Kidney epithelial cell (primary cell): Measurements from ENCODE around the gene USP47. TPM values are rescaled to one million over a fixed set of nuclear protein-coding genes. Genes with fewer than 3 reads are reported as not detected.

Experiments used
- DNase-seq: peaks from one replicate; pipeline ENCODE4 v3.0.0-alpha.2; 2010; ENCODE audit warnings: low read depth
- H3K27me3 ChIP-seq: 2 replicates; pipeline ENCODE4 v1.6.0; 2011; ENCODE audit warnings: low read length; ENCODE audit not compliant: control insufficient read depth, insufficient read depth
- H3K36me3 ChIP-seq: 2 replicates; pipeline ENCODE4 v1.5.1; 2011; ENCODE audit warnings: low read length; ENCODE audit not compliant: control insufficient read depth, insufficient read depth
- H3K4me3 ChIP-seq: 2 replicates; pipeline ENCODE4 v1.5.1; 2011; ENCODE audit warnings: low read depth, mild to moderate bottlenecking, control low read depth, low read length
- total RNA-seq: library from RNA; depleted of rRNA; stranded (reverse); fragments of >200 nt; gene quantifications from 2 replicates; pipeline ENCODE4 v1.2.3, GENCODE V29; 2015
- TF ChIP-seq, protein P1 (sequence below): IDR thresholded peaks from 2 replicates; pipeline ENCODE4 v1.5.1; 2011; ENCODE audit warnings: mild to moderate bottlenecking, moderate library complexity, low read length, control low read depth, inconsistent platforms; ENCODE audit not compliant: insufficient read depth, poor library complexity, severe bottlenecking

Gene USP47
- total RNA-seq, 1 donor from 2014 or later, result 46.3 TPM

DNA sequence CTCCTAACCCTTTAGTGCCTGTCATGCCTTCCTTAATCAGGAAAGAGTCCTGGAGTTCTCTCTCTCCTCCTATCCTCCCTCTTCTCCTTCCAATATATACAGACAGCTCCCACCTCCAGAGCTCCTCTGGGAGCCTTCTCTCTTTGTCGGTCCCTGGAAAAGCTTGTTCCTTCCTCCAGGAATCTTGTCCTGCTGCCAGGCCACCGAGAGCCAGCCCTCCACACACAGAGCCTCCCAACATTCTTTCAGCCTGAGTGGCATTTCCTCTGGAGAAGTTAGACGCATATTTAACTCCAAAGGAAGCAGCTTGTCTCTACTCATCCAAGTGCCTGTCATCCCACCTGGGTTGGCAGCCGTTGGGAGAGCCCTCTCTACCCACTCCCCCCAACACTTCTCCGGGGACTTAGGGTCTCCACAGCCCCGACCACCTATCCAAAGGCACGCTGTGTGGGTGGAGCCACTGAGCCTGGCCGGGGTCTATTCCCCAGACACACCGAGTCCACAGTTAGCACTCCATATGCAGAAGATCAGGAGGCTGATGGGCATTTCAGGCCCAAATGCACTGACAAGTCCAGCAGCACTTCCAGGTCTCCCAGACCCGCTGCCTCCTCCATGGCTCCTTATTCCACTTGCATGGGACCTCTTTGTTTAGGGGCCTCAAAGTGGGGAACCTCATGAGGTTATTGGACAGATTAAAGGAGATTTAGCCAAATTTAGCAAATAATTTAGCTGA is 135.6 kb downstream of the USP47 start:
- DNase-seq, result peak; percentile 70
- Histone ChIP-seq H3K4me3 (no peak overlapping the region), H3K36me3 (no peaks in the 10 kb centered on the region), H3K27me3 (no peaks in the 10 kb centered on the region)
- TF ChIP-seq, protein P1, sequence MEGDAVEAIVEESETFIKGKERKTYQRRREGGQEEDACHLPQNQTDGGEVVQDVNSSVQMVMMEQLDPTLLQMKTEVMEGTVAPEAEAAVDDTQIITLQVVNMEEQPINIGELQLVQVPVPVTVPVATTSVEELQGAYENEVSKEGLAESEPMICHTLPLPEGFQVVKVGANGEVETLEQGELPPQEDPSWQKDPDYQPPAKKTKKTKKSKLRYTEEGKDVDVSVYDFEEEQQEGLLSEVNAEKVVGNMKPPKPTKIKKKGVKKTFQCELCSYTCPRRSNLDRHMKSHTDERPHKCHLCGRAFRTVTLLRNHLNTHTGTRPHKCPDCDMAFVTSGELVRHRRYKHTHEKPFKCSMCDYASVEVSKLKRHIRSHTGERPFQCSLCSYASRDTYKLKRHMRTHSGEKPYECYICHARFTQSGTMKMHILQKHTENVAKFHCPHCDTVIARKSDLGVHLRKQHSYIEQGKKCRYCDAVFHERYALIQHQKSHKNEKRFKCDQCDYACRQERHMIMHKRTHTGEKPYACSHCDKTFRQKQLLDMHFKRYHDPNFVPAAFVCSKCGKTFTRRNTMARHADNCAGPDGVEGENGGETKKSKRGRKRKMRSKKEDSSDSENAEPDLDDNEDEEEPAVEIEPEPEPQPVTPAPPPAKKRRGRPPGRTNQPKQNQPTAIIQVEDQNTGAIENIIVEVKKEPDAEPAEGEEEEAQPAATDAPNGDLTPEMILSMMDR, result no peak

DNA sequence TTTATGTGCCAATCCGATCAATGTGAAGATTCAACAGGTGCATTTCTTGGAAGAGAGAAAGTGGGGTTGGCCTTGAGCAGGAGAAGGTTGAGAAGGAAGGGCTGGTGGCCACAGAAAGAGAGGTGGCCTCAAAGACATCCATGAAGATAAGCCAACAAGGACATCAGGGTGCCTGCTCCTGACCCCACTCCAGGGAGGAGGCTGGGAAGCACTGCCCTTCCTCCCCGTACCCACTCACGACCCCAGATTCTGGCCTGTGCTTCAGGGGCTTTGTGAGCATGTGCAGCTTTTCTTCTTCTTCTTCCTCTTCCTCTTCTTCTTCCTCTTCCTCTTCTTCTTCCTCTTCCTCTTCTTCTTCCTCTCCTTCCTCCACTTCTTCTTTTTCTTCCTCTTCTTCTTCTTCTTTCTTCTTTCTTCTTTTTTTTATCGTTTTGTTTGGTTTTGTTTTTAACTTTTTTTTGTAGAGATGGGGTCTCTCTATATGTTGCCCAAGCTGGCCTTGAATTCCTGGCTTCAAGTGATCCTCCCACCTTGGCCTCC is 136.4 kb downstream of the USP47 start:
- no peak for DNase-seq
- no peaks in the 10 kb centered on the region for H3K27me3 ChIP-seq
- TF ChIP-seq, protein P1, result no peak
- no peaks in the 10 kb centered on the region for H3K36me3 ChIP-seq
- H3K4me3 ChIP-seq, result no peak overlapping the region

DNA sequence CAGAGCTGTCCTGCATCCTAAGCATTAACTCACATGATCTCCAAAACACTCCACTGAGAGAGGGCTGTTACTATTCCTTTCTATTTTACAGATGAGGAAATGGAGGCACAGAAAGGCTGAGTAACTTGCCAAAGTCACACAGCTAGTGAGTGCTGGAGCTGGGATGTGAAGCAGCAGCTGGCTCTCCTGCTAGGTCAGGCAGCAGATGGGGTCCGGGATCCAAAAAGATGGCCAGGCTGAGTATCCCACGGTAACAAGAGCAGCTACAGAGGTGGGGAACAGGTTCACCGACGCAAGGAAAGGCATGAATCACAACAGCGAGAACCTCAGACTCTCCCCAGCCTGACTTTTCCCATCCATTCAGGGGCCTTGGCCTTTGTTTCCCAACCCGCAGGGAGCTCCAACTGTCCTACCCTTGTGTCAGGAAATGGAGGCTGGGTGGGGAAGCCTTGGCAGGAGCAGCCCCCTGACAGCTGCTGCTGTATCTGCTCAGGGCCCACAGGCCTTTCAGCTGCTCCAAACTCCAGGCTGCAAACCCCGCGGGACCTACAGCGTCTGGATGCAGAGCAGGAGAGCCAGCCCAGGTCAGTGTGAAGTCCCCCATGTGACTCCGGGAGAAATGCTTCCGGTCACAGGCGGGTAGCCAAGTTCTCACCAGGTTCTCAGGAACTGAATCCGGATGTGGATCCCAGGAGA is 137.2 kb downstream of the USP47 start:
- TF ChIP-seq, protein P1, result no peak
- no peaks in the 10 kb centered on the region for H3K36me3 ChIP-seq
- no peak for DNase-seq
- no peaks in the 10 kb centered on the region for H3K27me3 ChIP-seq
- H3K4me3 ChIP-seq, result no peak overlapping the region

DNA sequence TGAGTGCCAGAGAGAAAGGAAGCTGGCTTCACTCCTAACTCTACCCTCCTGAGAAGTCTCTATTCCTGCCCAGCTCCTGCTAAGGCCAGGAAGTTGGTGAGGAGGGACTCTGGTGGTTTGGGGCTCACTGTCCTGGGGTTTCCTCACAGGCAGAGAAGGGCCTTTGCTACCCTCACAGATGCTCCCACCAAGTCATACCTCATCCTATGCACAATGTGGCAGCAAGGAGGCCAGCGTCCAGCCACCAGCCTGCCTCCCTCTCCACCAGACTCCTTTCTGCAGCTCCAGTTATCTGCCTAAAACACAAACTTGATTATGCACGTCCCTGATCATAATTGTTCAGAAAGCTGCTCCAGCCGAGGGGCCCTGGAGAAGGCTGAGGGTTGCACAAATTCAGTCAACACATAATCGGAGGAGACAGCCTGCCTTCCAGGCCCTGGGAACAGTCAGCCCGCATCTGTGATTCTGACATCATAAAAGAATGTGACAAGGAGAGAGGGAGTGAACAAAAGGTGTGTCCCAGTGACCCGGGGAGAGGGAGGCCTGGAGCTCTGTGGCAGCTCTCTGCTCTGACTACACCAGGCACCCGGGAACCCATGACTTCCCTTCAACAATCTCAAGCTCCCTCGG is 137.8 kb downstream of the USP47 start:
- peak; percentile 43 for DNase-seq
- no peak overlapping the region for H3K4me3 ChIP-seq
- no peaks in the 10 kb centered on the region for H3K27me3 ChIP-seq
- TF ChIP-seq, protein P1, result no peak
- H3K36me3 ChIP-seq, result no peaks in the 10 kb centered on the region

DNA sequence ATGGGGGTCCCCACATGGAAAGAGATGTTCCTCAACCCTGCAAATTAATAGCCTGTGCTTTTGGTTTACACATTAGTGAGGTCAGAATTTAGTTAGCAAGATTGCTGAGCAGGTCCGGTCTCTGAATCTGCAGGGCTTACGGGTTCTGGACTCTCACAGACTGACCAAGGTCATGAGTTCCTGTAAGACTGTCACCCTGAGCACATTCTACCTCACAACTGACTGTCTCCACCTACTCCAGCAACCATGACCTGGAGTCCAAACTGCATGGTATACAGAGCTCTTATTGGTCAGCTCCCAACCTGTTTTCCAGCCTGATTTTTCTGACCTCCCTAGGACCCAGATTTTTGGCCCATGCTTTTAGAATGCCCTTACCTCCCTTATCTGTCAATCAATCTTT is 138.4 kb downstream of the USP47 start:
- no peak for DNase-seq
- Histone ChIP-seq H3K4me3 (no peak overlapping the region), H3K27me3 (no peaks in the 10 kb centered on the region), H3K36me3 (no peaks in the 10 kb centered on the region)
- TF ChIP-seq, protein P1, result no peak
